Omental fat pad (tissue), 4 donors: ENCODE measurements around the gene RAB26. TPM values are rescaled to one million over a fixed set of nuclear protein-coding genes. Genes with fewer than 3 reads are reported as not detected.
A peak's percentile ranks its signal among the peaks of the same experiment; 100 is the strongest.
"Not testable (repeated sequence)": the region's sequence is repeated elsewhere in the genome, so short reads cannot be mapped to it uniquely, and the experiment has no call there.

Experiments
- ATAC-seq: fragments of 150-250 bp; one replicate; pipeline ENCODE4 v1.9.1; 2016; ENCODE audit warnings: mild to moderate bottlenecking, moderate library complexity; ENCODE audit not compliant: low FRiP score
- DNase-seq: peaks from one replicate; pipeline ENCODE4 v3.0.0-alpha.2; 2019; ENCODE audit warnings: low spot score
- total RNA-seq, 4 donors: library from RNA; depleted of rRNA; stranded (reverse); fragments of >200 nt; gene quantifications; one replicate each; pipeline ENCODE4 v1.1.0, GENCODE V29; 2016
- TF ChIP-seq, protein P1 (sequence below), 3 donors: fragments of 450-650 bp; IDR thresholded peaks; one replicate each; pipeline ENCODE4 v1.5.1; 2016 to 2017; ENCODE audit warnings: antibody characterized with exemption in 3 of 3, mild to moderate bottlenecking in 3 of 3, moderate library complexity in 2 of 3

RAB26 gene
- total RNA-seq, 4 donors from 2014 or later = 0.19 to 2.0 (median 1.1) TPM; not detected in 1

GRCh38 chr16:2125609-2126008 lies 22.8 kb upstream of the RAB26 start:
- not testable (repeated sequence) for DNase-seq, ATAC-seq

DNA sequence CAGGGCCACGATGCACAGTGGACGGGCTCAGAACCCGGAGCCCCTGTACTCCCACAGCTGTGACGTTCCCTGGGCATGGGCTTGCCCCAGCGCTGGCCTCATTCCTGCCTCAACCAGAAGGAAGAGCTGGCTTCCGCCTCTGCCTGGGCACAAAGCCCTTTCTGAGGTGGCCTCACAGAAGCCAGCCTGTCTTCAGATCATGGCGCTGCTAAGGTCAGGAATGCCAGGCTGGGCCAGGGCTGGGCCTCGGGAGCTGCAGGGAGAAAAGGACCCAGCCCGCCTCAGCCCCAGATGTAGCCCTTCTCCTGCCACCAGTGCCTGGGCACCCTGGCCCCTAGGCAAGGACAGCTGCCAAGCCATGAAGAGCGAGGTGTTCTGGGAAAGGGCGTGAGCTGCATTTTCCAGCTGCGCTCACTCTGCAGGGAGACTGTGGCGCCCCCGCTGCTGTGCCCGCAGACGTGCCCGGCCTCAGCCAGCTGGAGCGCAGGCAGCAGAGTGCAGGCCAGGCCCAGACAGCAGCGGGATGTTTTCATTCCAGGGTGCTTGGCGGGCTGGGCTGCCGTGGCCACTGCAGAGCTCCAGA lies 22.2 kb upstream of the RAB26 start:
- not testable (repeated sequence) for DNase-seq

DNA sequence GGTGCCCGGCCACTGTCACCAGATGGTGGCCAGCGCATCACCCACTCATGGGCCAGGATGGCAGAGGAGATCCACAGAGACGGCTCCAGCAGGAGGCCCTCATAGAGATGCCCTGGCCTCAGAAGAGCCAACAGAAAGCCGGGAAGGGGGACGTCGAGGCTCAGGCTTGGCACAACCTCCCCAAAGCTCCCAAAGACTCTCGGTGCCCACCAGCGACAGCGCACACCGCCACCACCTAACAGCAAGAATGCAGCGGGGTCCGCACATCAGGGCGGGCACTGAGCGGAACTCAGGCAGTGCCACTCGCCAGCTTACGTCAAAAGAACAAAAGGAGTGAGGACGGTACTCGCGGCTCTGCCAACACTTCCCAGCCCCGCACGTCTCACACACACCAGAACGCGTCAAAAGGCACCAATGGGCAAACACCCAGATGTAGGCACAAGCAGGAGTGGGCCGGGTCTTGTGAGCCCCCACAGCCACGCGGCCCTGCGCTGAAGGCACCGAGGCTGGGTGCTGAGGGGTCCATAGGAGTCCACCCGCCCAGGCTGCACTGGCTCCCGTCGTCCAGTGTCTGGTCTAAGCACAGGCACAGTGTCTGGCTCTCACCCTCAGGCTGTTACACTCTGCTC lies 21.4 kb upstream of the RAB26 start:
- DNase-seq, ATAC-seq: not testable (repeated sequence)

More for the DNA sequence above, 22.2 kb upstream of the RAB26 start:
- not testable (repeated sequence) for ATAC-seq

DNA sequence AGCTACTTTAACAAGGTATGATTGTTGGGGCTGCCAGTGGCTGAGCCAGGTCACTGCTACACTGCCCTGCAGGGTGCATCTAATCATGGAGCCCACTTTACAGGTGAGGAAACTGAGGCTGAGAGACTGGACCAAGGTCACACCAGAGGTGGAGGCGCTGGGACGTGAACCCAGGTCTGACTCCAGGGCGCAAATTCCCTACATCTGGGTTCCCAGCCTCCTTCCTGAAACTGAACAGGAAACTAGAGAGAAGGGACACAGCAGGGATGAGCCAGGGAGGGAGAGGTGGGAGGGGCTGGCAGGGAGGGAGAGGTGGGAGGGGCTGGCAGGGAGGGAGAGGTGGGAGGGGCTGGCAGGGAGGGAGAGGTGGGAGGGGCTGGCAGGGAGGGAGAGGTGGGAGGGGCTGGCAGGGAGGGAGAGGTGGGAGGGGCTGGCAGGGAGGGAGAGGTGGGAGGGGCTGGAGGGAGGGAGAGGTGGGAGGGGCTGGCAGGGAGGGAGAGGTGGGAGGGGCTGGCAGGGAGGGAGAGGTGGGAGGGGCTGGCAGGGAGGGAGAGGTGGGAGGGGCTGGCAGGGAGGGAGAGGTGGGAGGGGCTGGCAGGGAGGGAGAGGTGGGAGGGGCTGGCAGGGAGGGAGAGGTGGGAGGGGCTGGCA lies 20.7 kb upstream of the RAB26 start:
- DNase-seq = not testable (repeated sequence)

GRCh38 chr16:2129251-2129650 lies 19.2 kb upstream of the RAB26 start:
- ATAC-seq, DNase-seq: not testable (repeated sequence)

More for the DNA sequence above, 20.7 kb upstream of the RAB26 start:
- ATAC-seq = not testable (repeated sequence)

GRCh38 chr16:2129890-2130447 lies 18.5 kb upstream of the RAB26 start:
- DNase-seq, ATAC-seq: not testable (repeated sequence)

- ATAC-seq, DNase-seq: not testable (repeated sequence)
Observed at GRCh38 chr16:2133797-2134196, 14.6 kb upstream of the RAB26 start.

DNA sequence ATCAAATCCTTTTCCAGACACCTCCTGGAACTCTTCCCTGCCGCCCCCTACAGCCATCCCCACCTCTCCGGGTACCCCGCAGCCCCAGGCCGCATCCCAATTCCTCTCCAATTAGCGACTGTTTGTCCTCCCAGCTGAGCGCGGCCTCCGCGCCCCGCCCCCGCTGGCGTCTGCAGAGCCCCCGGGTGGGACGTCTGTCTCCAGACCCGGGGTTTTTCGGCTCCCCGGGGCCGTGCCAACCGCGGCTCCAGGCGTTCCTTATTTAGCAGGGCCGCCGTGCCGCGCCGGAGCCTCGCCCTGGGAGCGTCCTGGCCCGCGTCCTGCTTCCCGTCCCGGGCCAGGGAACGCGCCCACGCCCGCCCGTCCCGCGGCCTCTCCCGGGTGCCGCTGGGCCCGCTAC lies 13.4 kb upstream of the RAB26 start:
- not testable (repeated sequence) for DNase-seq, ATAC-seq

GRCh38 chr16:2135770-2136490 lies 12.5 kb upstream of the RAB26 start, which contains the start of gene PKD1:
Gene PKD1, minus strand, starts transcription at chr16:2135898. Its CDS starts 209 bp downstream, at chr16:2135689.
- ATAC-seq = peak; percentile 87
- DNase-seq = peak; percentile 96

DNA sequence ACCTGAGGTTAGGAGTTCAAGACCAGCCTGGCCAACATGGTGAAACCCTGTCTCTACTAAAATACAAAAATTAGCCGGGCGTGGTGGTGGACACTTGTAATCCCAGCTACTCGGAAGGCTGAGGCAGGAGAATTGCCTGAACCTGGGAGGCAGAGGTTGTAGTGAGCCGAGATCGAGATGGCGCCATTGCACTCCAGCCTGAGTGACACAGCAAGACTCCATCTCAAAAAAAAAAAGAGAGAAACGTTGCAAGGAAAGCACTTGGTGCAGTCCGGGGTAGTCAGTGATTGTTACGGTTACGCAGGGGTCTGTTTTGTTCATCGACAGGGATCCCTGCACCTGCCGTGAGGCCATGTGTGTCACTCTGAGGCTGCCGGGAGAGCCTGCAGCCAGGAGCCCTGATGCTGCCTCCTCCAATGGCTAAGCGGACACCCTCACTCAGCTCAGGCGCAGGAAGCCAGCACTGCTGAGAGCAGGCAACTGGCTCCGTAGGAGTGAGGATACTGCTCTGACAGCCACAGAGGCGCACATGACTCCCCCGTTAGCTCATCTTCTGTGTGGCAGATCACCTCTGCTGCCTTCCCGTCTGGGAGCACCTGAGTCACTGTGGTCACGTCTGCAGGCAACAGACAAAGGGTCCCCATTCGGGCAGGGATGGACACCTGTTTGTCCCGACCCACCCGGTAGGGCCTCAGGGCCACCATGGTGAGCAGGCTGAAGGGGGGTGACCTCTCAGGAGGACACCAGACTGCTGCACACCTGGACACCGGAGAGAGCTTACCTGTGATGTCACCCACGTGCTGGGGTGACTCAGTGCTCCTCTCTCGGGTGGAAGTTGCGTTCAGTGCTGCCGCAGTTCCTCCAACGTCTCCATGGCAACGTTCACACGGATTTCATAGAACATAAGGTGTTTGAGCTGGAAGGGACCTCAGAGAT lies 5.2 kb upstream of the RAB26 start:
- TF ChIP-seq, protein P1, sequence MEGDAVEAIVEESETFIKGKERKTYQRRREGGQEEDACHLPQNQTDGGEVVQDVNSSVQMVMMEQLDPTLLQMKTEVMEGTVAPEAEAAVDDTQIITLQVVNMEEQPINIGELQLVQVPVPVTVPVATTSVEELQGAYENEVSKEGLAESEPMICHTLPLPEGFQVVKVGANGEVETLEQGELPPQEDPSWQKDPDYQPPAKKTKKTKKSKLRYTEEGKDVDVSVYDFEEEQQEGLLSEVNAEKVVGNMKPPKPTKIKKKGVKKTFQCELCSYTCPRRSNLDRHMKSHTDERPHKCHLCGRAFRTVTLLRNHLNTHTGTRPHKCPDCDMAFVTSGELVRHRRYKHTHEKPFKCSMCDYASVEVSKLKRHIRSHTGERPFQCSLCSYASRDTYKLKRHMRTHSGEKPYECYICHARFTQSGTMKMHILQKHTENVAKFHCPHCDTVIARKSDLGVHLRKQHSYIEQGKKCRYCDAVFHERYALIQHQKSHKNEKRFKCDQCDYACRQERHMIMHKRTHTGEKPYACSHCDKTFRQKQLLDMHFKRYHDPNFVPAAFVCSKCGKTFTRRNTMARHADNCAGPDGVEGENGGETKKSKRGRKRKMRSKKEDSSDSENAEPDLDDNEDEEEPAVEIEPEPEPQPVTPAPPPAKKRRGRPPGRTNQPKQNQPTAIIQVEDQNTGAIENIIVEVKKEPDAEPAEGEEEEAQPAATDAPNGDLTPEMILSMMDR (IDR thresholded peaks at IDR 0.05) = no peak
- DNase-seq = no peak
- no peak for ATAC-seq

DNA sequence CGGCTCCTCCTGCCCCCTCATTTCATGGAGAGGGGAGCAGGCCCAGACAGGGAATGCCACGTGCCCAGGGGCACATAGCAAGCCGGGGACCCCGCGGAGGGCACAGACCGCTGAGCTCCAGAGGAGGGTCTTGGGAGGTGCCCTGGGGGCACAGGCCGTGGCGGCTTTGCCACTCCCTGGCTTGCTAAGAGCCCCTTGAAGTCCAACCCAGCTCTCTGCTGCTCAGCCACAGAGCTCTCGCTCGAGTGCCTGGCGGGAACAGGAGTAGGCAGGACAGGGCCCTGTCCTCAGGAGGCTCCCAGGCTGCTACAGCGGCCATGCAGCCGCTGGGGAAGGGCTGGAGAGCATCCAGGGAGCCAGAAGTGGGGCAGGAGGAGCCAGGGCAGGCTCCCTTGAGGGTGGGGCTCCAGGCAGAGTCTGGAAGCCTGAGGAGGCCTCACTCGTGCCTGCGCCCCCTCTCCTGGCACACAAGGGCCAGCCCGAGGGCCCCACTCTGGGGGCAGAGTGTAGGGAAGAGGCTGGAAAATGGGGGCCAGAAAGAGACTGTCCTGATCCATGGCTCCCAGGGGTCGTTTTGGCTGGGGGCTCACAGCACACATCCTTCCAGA lies 4.4 kb upstream of the RAB26 start:
- TF ChIP-seq, protein P1 (IDR thresholded peaks at IDR 0.05) = no peak
- ATAC-seq = no peak

More for the DNA sequence above, 4.4 kb upstream of the RAB26 start:
- DNase-seq = no peak
